HepG2 (cell line): Measurements from ENCODE around the gene SORBS2. TPM values are rescaled to one million over a fixed set of nuclear protein-coding genes. Genes with fewer than 3 reads are reported as not detected.
A peak's percentile ranks its signal among the peaks of the same experiment; 100 is the strongest.

Experiments used
- ASH2L ChIP-seq: fragments of 300-600, 200-600 bp; sonication (generic); IDR thresholded peaks from 2 replicates; pipeline ENCODE4 v1.7.0; 2017; ENCODE audit warnings: low read depth, mild to moderate bottlenecking, moderate library complexity, mixed read lengths, low read length; ENCODE audit not compliant: insufficient read length
- BCL3 ChIP-seq: sonication (generic); formaldehyde crosslinking; IDR thresholded peaks from 2 replicates; pipeline ENCODE4 v1.5.1; 2020; ENCODE audit warnings: mild to moderate bottlenecking, missing genetic modification reagents, moderate library complexity
- CBX2 ChIP-seq, 2 experiments: fragments of 200-600 bp in 1 of 2; sonication (generic); formaldehyde crosslinking in 1 of 2; IDR thresholded peaks; 2 replicates each; pipeline versions ENCODE4 v1.7.0 to v1.8.1; 2018 to 2022; ENCODE audit warnings: low read depth in 2 of 2, low read length in 1 of 2, mild to moderate bottlenecking in 1 of 2, missing genetic modification reagents in 1 of 2
- CEBPB ChIP-seq: IDR thresholded peaks from 2 replicates; pipeline ENCODE4 v1.6.1; 2011; ENCODE audit warnings: low read depth, low read length, improper control_type of control experiment, borderline replicate concordance
- FOXA3 ChIP-seq: IDR thresholded peaks from 2 replicates; pipeline ENCODE4 v1.6.1; 2016; ENCODE audit warnings: missing genetic modification reagents, missing compliant biosample characterization
- GTF3A ChIP-seq: sonication (generic); formaldehyde crosslinking; conservative IDR thresholded peaks from 2 replicates; pipeline ENCODE4 v1.4.0; 2020; ENCODE audit warnings: mild to moderate bottlenecking, missing genetic modification reagents
- HNRNPH1 ChIP-seq: fragments of 200-400 bp; formaldehyde crosslinking; optimal IDR thresholded peaks from 2 replicates; pipeline ENCODE3; 2017; ENCODE audit warnings: mild to moderate bottlenecking, low read depth, low read length
- HNRNPL ChIP-seq: fragments of 200-400 bp; formaldehyde crosslinking; IDR thresholded peaks from 2 replicates; pipeline ENCODE4 v1.6.1; 2017; ENCODE audit warnings: mild to moderate bottlenecking, low read depth, low read length
- IRF2 ChIP-seq: IDR thresholded peaks from 2 replicates; pipeline ENCODE4 v1.6.1; 2018; ENCODE audit warnings: missing genetic modification reagents, missing compliant biosample characterization
- MAFK ChIP-seq, 2 experiments: IDR thresholded peaks in 1 of 2; conservative IDR thresholded peaks in 1 of 2; 2 replicates each; pipeline ENCODE4 v1.6.1; 2011; ENCODE audit warnings: improper control_type of control experiment in 2 of 2, low read length in 2 of 2
- MED1 ChIP-seq: sonication (generic); formaldehyde crosslinking; IDR thresholded peaks from 2 replicates; pipeline ENCODE4 v1.4.0; 2020; ENCODE audit warnings: missing genetic modification reagents
- MNT ChIP-seq: fragments of 450-650 bp; IDR thresholded peaks from 2 replicates; pipeline ENCODE4 v1.6.1; 2016
- NFYB ChIP-seq: sonication (generic); formaldehyde crosslinking; IDR thresholded peaks from 2 replicates; pipeline ENCODE4 v1.4.0; 2020; ENCODE audit warnings: missing genetic modification reagents
- POGZ ChIP-seq: sonication (generic); formaldehyde crosslinking; IDR thresholded peaks from 2 replicates; pipeline ENCODE4 v1.4.0; 2020; ENCODE audit warnings: mild to moderate bottlenecking, missing genetic modification reagents
- RORA ChIP-seq: sonication (generic); formaldehyde crosslinking; IDR thresholded peaks from 2 replicates; pipeline ENCODE4 v1.5.0; 2020; ENCODE audit warnings: mild to moderate bottlenecking, missing genetic modification reagents, moderate library complexity
- SATB2 ChIP-seq: sonication (generic); formaldehyde crosslinking; IDR thresholded peaks from 2 replicates; pipeline ENCODE4 v1.5.0; 2020; ENCODE audit warnings: missing genetic modification reagents
- ZFP36L1 ChIP-seq: sonication (generic); formaldehyde crosslinking; IDR thresholded peaks from 2 replicates; pipeline ENCODE4 v1.8.0; 2022; ENCODE audit warnings: mild to moderate bottlenecking, missing genetic modification reagents, moderate library complexity
- ZMYM3 ChIP-seq: sonication (generic); formaldehyde crosslinking; IDR thresholded peaks from 2 replicates; pipeline ENCODE4 v1.5.1; 2020; ENCODE audit warnings: mild to moderate bottlenecking, missing genetic modification reagents
- ZNF354B ChIP-seq: sonication (generic); formaldehyde crosslinking; IDR thresholded peaks from 2 replicates; pipeline ENCODE4 v1.8.0; 2022; ENCODE audit warnings: mild to moderate bottlenecking, missing genetic modification reagents
- ZNF614 ChIP-seq: IDR thresholded peaks from 2 replicates; pipeline ENCODE4 v1.6.1; 2018; ENCODE audit warnings: missing biosample characterization, missing genetic modification reagents, inconsistent platforms, borderline replicate concordance
- ZNF891 ChIP-seq: sonication (generic); formaldehyde crosslinking; IDR thresholded peaks from 2 replicates; pipeline ENCODE4 v1.5.0; 2020; ENCODE audit warnings: mild to moderate bottlenecking, missing genetic modification reagents
- polyA plus RNA-seq, 8 experiments: library from polyadenylated mRNA; depleted of rRNA in 3 of 8; stranded (reverse) in 7 of 8; unstranded in 1 of 8; fragments of >200 nt; fragmentation: Illumina TruSeq in 4 of 8; extraction: Trizol in 4 of 8; gene quantifications; 2 replicates each; pipeline versions ENCODE4 v1.2.1 to v1.2.3, GENCODE V29; 2011 to 2016; ENCODE audit warnings: low read depth in 4 of 8, missing spikeins in 1 of 8, mixed read lengths in 1 of 8; ENCODE audit not compliant: insufficient read depth in 1 of 8
- total RNA-seq, 5 experiments: library from RNA; depleted of rRNA; stranded (reverse); fragments of >200 nt; fragmentation: Illumina TruSeq; extraction: Trizol; gene quantifications; 2 replicates each; pipeline ENCODE4 v1.2.3, GENCODE V29; 2016; ENCODE audit warnings: low read depth in 1 of 5
- TF ChIP-seq, protein P1 (sequence below): sonication (generic); formaldehyde crosslinking; IDR thresholded peaks from 2 replicates; pipeline ENCODE4 v1.5.0; 2020; ENCODE audit warnings: mild to moderate bottlenecking, missing genetic modification reagents, moderate library complexity
- TF ChIP-seq, protein P2 (sequence below): sonication (generic); IDR thresholded peaks from 2 replicates; pipeline ENCODE4 v1.6.1; 2016; ENCODE audit warnings: low read depth, borderline replicate concordance

The SORBS2 gene
- total and polyA plus RNA-seq, 2 of the 13 experiments (the other 11 are each of a cell fraction or from before 2014, with no cell fraction given) = 25.0 to 80.5 TPM

DNA sequence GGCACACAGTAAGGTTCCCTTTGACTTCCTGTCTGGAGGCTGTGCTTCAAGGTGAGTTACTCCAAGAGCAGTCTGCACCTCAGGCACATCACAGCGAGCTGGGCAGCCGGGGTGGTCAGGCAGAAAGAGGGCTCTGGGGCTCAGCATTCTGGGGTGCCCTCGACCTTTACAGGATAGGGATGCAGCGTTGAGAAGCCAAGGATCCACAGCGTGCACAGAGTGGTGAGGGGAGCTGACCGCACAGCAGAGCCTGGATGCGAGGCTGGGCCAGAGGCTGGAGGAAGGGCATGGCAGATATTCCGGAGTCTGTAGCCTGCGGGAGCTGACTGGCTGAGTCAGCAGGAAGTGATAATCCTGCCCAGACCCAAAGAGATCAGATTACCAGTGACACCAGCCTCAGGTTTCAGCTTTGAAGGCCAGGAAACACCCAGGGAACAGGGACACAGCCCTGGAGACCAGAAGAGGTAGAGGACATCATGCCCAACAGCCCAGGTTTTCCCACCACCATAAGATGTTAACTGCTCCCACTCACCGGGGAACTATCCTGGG, 238.3 kb downstream of the SORBS2 start (continued):
- TF ChIP-seq CEBPB (no peak), CBX2 (IDR thresholded peaks at IDR 0.05; ENCODE audit: low read depth, low read length) (no peak), CBX2 (CRISPR knock-in tag; IDR thresholded peaks at IDR 0.05; ENCODE audit: low read depth) (no peak), HNRNPH1 (no peak), POGZ (CRISPR knock-in tag) (peak; percentile 34; the same call in 1 of the 2 replicates), ZNF614 (CRISPR knock-in tag) (no peak), MAFK (conservative IDR thresholded peaks at IDR 0.05 in 1 of 2, IDR thresholded peaks at IDR 0.05 in 1 of 2; ENCODE audit: low read length in 2 of 2) (peak; percentile 95 to 98), GTF3A (CRISPR knock-in tag) (no peak), ZMYM3 (CRISPR knock-in tag) (0 out of 2 replicates have a peak, but pooled peaks have one; percentile 27), ZFP36L1 (CRISPR knock-in tag) (no peak), SATB2 (CRISPR knock-in tag) (no peak), RORA (CRISPR knock-in tag) (no peak), NFYB (CRISPR knock-in tag) (0 out of 2 replicates have a peak, but pooled peaks have one; percentile 20), MED1 (CRISPR knock-in tag) (peak; percentile 51), MNT (no peak), BCL3 (CRISPR knock-in tag) (no peak), IRF2 (CRISPR knock-in tag) (no peak), ASH2L (no peak), ZNF891 (CRISPR knock-in tag) (peak; percentile 53; the same call in 1 of the 2 replicates), FOXA3 (no peak), HNRNPL (no peak), ZNF354B (CRISPR knock-in tag) (no peak)
- TF ChIP-seq, protein P1, sequence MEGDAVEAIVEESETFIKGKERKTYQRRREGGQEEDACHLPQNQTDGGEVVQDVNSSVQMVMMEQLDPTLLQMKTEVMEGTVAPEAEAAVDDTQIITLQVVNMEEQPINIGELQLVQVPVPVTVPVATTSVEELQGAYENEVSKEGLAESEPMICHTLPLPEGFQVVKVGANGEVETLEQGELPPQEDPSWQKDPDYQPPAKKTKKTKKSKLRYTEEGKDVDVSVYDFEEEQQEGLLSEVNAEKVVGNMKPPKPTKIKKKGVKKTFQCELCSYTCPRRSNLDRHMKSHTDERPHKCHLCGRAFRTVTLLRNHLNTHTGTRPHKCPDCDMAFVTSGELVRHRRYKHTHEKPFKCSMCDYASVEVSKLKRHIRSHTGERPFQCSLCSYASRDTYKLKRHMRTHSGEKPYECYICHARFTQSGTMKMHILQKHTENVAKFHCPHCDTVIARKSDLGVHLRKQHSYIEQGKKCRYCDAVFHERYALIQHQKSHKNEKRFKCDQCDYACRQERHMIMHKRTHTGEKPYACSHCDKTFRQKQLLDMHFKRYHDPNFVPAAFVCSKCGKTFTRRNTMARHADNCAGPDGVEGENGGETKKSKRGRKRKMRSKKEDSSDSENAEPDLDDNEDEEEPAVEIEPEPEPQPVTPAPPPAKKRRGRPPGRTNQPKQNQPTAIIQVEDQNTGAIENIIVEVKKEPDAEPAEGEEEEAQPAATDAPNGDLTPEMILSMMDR = no peak
- TF ChIP-seq, protein P2, sequence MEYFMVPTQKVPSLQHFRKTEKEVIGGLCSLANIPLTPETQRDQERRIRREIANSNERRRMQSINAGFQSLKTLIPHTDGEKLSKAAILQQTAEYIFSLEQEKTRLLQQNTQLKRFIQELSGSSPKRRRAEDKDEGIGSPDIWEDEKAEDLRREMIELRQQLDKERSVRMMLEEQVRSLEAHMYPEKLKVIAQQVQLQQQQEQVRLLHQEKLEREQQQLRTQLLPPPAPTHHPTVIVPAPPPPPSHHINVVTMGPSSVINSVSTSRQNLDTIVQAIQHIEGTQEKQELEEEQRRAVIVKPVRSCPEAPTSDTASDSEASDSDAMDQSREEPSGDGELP = no peak
